Ovary (tissue), 9 donors: ENCODE data around the gene TACR2. TPM values are rescaled to one million over a fixed set of nuclear protein-coding genes. Genes with fewer than 3 reads are reported as not detected.
A peak's percentile ranks its signal among the peaks of the same experiment; 100 is the strongest.

ENCODE experiments used
- DNase-seq, 5 donors: peaks; one replicate each; pipeline ENCODE4 v3.0.0-alpha.2; 2019 to 2020
- H3K27ac ChIP-seq, 2 donors: fragments of 200-600 bp; one replicate each; pipeline versions ENCODE4 v1.5.1 to v1.8.0; 2019 to 2022
- H3K27me3 ChIP-seq: fragments of 200-600 bp; one replicate; pipeline ENCODE4 v1.8.0; 2022
- H3K36me3 ChIP-seq: fragments of 200-600 bp; sonication (generic); one replicate; pipeline ENCODE4 v1.5.1; 2019
- H3K4me1 ChIP-seq: one replicate; pipeline ENCODE4 v1.8.1; 2013; ENCODE audit warnings: mild to moderate bottlenecking, moderate library complexity; ENCODE audit not compliant: insufficient read depth
- H3K4me3 ChIP-seq: fragments of 200-600 bp; sonication (generic); one replicate; pipeline ENCODE4 v1.5.1; 2017
- H3K9me3 ChIP-seq, 2 donors: fragments of 200-600 bp in 1 of 2; sonication (generic) in 1 of 2; one replicate each; pipeline versions ENCODE4 v1.5.1 to v1.8.1; 2013 to 2019; ENCODE audit warnings: mild to moderate bottlenecking in 1 of 2, moderate library complexity in 1 of 2
- EP300 ChIP-seq: sonication (generic); formaldehyde crosslinking; IDR thresholded peaks from one replicate; pipeline ENCODE4 v1.6.1; 2017; ENCODE audit warnings: antibody characterized with exemption
- POLR2A ChIP-seq: fragments of 450-650 bp; IDR thresholded peaks from one replicate; pipeline ENCODE4 v1.6.1; 2017; ENCODE audit warnings: antibody characterized with exemption, mild to moderate bottlenecking, moderate library complexity
- WGBS, 3 donors: extraction: QIAGEN DNeasy Blood & Tissue Kit in 1 of 3; methylation state at CpG; one replicate each; pipeline versions ENCODE4 v1.1.5 to v1.1.7; 2013 to 2017; 5-methylcytosine and 5-hydroxymethylcytosine counted together
- intact Hi-C, 4 donors: fragments of 100-400 bp; cut with DNase I; formaldehyde crosslinking; loops; one replicate each; pipeline versions ENCODE4 v1.11.0 to v1.15.1; 2022 to 2023
- polyA plus RNA-seq, 2 donors: library from polyadenylated mRNA; stranded (reverse); fragments of 200-250 nt in 1 of 2; fragments of 350-450 nt in 1 of 2; fragmentation: Illumina TruSeq in 1 of 2; extraction: RNeasy Lipid Tissue Mini Kit (QIAGEN cat#74804) in 1 of 2; gene quantifications; one replicate each; pipeline ENCODE4 v1.2.3, GENCODE V29; 2013 to 2014
- total RNA-seq, 7 donors: library from RNA; depleted of rRNA in 2 of 7; stranded (reverse); fragments of >200 nt in 2 of 7; fragmentation: NEBNext Ultra II Directional in 3 of 7; extraction: Animal tissue kit (Norgen Biotek cat#: 25700) in 3 of 7; gene quantifications; one replicate each; pipeline versions ENCODE4 v1.1.0 to v1.2.4, GENCODE V29; 2016 to 2023
- TF ChIP-seq, protein P1 (sequence below), 3 donors: fragments of 450-650 bp in 2 of 3; fragments of 200-600 bp in 1 of 3; IDR thresholded peaks; one replicate each; pipeline versions ENCODE4 v1.5.1 to v1.8.0; 2016 to 2022; ENCODE audit warnings: antibody characterized with exemption in 3 of 3, mild to moderate bottlenecking in 1 of 3
- donor health status: DM: no; HTN: no; CAD: no; lungs with moderate emphysema.
- donor health status: DM: no; HTN: no; CAD: no.
- donor health status: Bipolar disorder and iron deficiency.
- donor health status: DM: yes; HTN: yes; CAD: no.
- donor health status: DM: no; HTN: no; CAD: no.
- donor health status: DM: yes; HTN: yes; CAD: no.

TACR2 gene
- total and polyA plus RNA-seq, 9 donors, result 1.0 to 6.2 (median 2.2) TPM

DNA sequence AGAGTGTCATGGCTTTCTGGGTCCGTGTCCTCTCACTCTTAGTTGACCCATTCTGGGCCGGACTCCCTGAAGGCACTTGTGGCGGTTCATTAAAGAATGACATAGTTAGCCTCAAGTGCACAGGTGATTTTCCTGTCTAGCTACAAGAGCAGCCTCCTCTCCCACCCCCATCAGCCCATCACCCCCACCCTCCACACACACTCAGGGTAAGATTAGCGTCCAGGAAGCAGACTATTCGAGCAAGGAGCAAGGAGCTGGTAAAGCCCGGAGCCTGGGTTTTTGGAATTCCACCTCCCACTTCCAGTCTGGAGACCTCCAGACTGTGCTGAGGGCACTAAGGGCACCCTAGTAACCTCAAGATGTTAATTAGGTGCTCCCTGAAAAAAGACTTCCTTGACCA, 39.5 kb downstream of the TACR2 start:
- Histone ChIP-seq H3K4me1 (peaks cover 13% of the 10 kb centered on the region), H3K9me3 (no peaks in the 10 kb centered on the region), H3K27me3 (no peaks in the 10 kb centered on the region), H3K4me3 (no peak overlapping the region), H3K27ac (no peak overlapping the region), H3K36me3 (no peaks in the 10 kb centered on the region)
- TF ChIP-seq POLR2A (no peak), EP300 (no peak)
- TF ChIP-seq, protein P1, sequence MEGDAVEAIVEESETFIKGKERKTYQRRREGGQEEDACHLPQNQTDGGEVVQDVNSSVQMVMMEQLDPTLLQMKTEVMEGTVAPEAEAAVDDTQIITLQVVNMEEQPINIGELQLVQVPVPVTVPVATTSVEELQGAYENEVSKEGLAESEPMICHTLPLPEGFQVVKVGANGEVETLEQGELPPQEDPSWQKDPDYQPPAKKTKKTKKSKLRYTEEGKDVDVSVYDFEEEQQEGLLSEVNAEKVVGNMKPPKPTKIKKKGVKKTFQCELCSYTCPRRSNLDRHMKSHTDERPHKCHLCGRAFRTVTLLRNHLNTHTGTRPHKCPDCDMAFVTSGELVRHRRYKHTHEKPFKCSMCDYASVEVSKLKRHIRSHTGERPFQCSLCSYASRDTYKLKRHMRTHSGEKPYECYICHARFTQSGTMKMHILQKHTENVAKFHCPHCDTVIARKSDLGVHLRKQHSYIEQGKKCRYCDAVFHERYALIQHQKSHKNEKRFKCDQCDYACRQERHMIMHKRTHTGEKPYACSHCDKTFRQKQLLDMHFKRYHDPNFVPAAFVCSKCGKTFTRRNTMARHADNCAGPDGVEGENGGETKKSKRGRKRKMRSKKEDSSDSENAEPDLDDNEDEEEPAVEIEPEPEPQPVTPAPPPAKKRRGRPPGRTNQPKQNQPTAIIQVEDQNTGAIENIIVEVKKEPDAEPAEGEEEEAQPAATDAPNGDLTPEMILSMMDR (IDR thresholded peaks at IDR 0.05), result no peak
- DNase-seq, result no peak
- WGBS, 3 donors, result 65 to 73% (median 69%) methylated on average over 6 of the region's 6 CpGs
- intact Hi-C loops, result loop anchor here in 1 of 4 donors (2.0 kb wide), 1 partner anchor 72 kb away; no protein-coding TSS in a partner anchor

DNA sequence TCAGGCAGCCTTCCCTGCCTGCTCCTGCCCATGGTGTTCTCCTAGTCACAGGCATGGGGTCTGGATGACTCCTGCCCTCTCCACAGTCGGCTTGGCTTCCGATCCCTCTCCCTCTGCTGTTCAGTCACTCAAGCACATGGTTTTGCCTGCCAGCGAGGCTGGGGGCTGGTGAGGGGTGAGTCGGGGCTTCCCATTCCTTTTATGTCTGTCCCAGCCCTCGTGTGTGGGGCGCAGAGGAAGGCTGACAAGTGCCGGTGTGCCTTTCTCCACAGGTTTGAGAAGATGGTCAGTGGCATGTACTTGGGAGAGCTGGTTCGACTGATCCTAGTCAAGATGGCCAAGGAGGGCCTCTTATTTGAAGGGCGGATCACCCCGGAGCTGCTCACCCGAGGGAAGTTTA, 40.1 kb downstream of the TACR2 start:
- peaks cover 13% of the 10 kb centered on the region for H3K4me1 ChIP-seq
- H3K9me3 ChIP-seq, result no peaks in the 10 kb centered on the region
- H3K27me3 ChIP-seq, result no peaks in the 10 kb centered on the region
- H3K27ac ChIP-seq, result no peak overlapping the region
- intact Hi-C loops, result loop anchor here in 1 of 4 donors (2.0 kb wide), 1 partner anchor 72 kb away; no protein-coding TSS in a partner anchor
- no peak for TF ChIP-seq POLR2A
- no peak for TF ChIP-seq EP300
- TF ChIP-seq, protein P1 (IDR thresholded peaks at IDR 0.05), result no peak
- no peak for DNase-seq
- WGBS, 3 donors, result 85 to 87% (median 87%) methylated on average over 11 of the region's 11 CpGs
- no peaks in the 10 kb centered on the region for H3K36me3 ChIP-seq
- H3K4me3 ChIP-seq, result no peak overlapping the region

DNA sequence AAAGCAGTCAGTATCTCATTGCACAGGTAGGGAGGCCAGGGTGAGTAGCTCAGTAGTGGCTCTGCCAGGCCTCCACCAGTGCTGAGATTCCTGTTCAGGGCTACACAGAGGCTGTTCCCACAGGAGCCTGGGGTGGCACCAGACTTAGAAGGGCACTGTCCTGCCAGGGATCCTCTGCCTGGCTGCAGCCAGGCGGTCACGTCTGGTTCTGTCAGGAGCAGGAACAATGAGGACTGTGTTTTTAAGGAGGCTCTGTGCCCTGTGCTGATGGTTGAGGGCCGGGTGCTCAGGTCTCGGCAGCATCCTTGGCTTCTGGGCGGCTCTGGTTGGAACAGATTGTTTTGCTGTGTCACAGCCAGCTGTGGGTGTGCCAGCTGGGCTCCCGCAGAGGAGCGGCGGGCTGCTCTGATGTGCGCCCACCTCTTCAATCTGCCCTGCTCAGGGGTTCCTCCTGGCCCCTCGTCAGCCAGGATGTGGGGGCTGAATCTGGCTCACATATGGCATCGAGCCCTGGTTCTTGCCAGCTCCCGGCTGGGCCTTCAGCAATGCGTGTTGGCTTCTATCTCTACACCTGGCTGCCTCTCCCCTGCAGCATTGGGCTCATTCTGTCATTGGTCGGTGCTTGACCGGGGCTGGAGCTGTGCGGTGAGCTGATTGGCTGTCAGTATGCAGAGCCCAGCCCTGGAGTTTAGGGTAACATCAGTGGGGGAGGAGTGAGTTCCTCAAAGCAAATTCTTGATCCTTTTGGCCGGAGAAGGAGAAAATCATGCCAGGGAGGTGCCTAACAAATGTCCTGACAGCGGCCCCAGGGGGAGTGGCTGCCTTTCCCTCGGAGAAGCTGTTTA, 41.2 kb downstream of the TACR2 start:
- DNase-seq, result peak; percentile 49 to 74 (median 56)
- Histone ChIP-seq H3K4me1 (peaks cover 13% of the 10 kb centered on the region), H3K4me3 (no peak overlapping the region), H3K36me3 (no peaks in the 10 kb centered on the region), H3K27ac (no peak overlapping the region), H3K9me3 (no peaks in the 10 kb centered on the region), H3K27me3 (no peaks in the 10 kb centered on the region)
- TF ChIP-seq, protein P1 (IDR thresholded peaks at IDR 0.05), result no peak
- TF ChIP-seq POLR2A, result no peak
- intact Hi-C loops, result loop anchor here in 1 of 4 donors (2.0 kb wide), 1 partner anchor 71 kb away; no protein-coding TSS in a partner anchor
- 5 to 8% (median 7%) methylated on average over 19 of the region's 19 CpGs for WGBS, 3 donors

DNA sequence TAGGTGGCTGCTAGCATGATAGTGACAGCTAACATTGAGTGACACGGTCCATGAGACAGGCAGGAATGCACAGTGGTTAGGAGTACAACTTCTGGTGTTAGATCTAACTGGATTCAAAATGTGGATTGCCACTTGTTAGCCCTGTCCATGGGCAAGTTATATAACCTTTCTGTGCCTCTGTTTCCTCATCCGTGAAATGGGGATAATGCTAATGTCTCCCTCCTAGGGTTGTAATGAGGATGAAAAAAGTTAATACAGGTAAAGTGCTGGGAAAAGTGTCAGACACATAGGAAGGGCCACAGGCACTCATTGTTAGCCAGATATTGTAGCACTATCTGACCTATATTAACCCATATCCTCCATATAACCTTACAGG, 41.8 kb downstream of the TACR2 start:
- Histone ChIP-seq H3K4me1 (peaks cover 13% of the 10 kb centered on the region), H3K9me3 (no peaks in the 10 kb centered on the region), H3K36me3 (no peaks in the 10 kb centered on the region), H3K4me3 (no peak overlapping the region), H3K27me3 (no peaks in the 10 kb centered on the region), H3K27ac (no peak overlapping the region)
- WGBS, 3 donors, result 91 to 98% (median 95%) methylated on average over 2 of the region's 2 CpGs
- TF ChIP-seq, protein P1 (IDR thresholded peaks at IDR 0.05), result no peak
- TF ChIP-seq POLR2A (no peak), EP300 (no peak)
- intact Hi-C loops, result no loop called here
- no peak for DNase-seq
